ENCODE measurements around the gene CCDC85A.

GRCh38 chr2:56390644-56391043 is 206.9 kb downstream of the CCDC85A start:
- no peak for TF ChIP-seq POLR2A (IDR thresholded peaks at IDR 0.05)
- TF ChIP-seq CTCF (IDR thresholded peaks at IDR 0.05) = no peak
